ENCODE results near the gene METTL13. TPM values are rescaled to one million over a fixed set of nuclear protein-coding genes. Genes with fewer than 3 reads are reported as not detected.
A peak's percentile ranks its signal among the peaks of the same experiment; 100 is the strongest.

Gene METTL13
- total and polyA plus RNA-seq, 2 donors (not counting 1 experiment from before 2014, with no cell fraction given): 16.8 to 33.0 TPM

DNA sequence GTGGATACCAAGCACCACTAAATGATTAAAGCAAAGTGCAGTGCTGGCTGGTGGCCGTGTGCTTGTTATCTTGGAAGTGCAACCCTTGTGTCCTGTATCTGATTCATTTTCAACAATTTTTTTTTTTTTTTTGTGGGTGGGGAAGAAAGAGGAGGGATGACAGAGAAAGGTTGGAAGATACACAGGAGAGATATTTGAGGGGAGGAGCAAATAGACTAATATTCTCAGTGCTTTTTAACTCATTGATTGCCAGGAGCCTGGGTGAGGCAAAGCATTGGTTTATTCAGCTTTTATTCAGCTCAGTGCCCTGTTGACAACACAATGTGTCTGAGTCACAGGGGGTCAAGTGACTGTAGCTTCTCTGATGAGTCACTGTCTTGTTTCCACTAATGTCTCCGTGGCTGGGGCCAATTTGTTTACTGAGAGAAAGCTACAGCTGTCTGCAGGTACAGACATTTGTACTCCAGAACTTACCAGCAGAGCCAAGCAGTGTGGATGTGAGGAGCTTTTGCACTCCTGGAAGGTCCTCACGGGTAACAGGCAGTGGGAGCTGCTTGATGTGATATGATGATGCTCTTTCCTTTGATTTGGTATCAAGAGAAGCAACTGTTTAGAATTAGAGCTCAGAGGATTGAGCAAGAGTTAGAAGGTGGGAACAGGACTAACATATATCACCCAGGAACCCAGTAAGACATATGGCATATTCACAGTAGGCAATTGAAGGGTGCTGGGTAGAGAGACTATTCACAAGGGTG lies 36.2 kb downstream of the METTL13 start:
- Histone ChIP-seq H3K27me3 (replicated peaks in 1 of 4; ENCODE audit: control extremely low read depth in 1 of 4, control insufficient read depth in 3 of 4, insufficient read depth in 4 of 4, low read length in 3 of 4) (no peaks in the 10 kb centered on the region), H3K36me3 (replicated peaks in 1 of 2; ENCODE audit: control extremely low read depth in 1 of 2, control insufficient read depth in 1 of 2, extremely low read depth in 1 of 2, insufficient read depth in 2 of 2, low read length in 1 of 2) (no peaks in the 10 kb centered on the region), H3K9ac (ENCODE audit: low read length) (no peak overlapping the region), H2AFZ (ENCODE audit: insufficient read depth, low read depth, low read length, poor library complexity, severe bottlenecking) (no peak overlapping the region), H3K4me2 (replicated peaks; ENCODE audit: low read depth, low read length, poor library complexity, severe bottlenecking) (no peak overlapping the region), H3K27ac (ENCODE audit: low read length in 2 of 2) (no peak overlapping the region), H3K9me3 (ENCODE audit: control extremely low read depth in 1 of 3, control insufficient read depth in 2 of 3, insufficient read depth in 1 of 3, low read length in 2 of 3) (no peaks in the 10 kb centered on the region), H4K20me1 (ENCODE audit: control insufficient read depth, insufficient read depth, low read length, poor library complexity, severe bottlenecking) (no peaks in the 10 kb centered on the region), H3K4me3 (ENCODE audit: control extremely low read depth in 1 of 5, extremely low read depth in 1 of 5, insufficient read depth in 1 of 5, low read depth in 2 of 5, low read length in 4 of 5) (no peak overlapping the region), H3K79me2 (ENCODE audit: control insufficient read depth, insufficient read depth, low read length) (no peaks in the 10 kb centered on the region), H3K4me1 (ENCODE audit: control insufficient read depth in 2 of 2, insufficient read depth in 2 of 2, low read length in 2 of 2) (no peaks in the 10 kb centered on the region)
- H3K27ac Mint-ChIP-seq: no peak overlapping the region
- H3K27me3 Mint-ChIP-seq: no peaks in the 10 kb centered on the region
- TF ChIP-seq EZH2 (IDR thresholded peaks at IDR 0.05; ENCODE audit: borderline replicate concordance, insufficient read depth, low read depth, low read length, poor library complexity, severe bottlenecking): no peak
- TF ChIP-seq, protein P1, sequence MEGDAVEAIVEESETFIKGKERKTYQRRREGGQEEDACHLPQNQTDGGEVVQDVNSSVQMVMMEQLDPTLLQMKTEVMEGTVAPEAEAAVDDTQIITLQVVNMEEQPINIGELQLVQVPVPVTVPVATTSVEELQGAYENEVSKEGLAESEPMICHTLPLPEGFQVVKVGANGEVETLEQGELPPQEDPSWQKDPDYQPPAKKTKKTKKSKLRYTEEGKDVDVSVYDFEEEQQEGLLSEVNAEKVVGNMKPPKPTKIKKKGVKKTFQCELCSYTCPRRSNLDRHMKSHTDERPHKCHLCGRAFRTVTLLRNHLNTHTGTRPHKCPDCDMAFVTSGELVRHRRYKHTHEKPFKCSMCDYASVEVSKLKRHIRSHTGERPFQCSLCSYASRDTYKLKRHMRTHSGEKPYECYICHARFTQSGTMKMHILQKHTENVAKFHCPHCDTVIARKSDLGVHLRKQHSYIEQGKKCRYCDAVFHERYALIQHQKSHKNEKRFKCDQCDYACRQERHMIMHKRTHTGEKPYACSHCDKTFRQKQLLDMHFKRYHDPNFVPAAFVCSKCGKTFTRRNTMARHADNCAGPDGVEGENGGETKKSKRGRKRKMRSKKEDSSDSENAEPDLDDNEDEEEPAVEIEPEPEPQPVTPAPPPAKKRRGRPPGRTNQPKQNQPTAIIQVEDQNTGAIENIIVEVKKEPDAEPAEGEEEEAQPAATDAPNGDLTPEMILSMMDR (IDR thresholded peaks at IDR 0.05): no peak
- 14% methylated on average over 2 of the region's 3 CpGs for WGBS (ENCODE audit: insufficient coverage)
- ChIA-PET CTCF (interaction anchor here (0.8 to 1.5 kb wide), 4 partner anchors 10 to 168 kb away, joined by 3 to 6 read pairs (median 4); no protein-coding TSS in a partner anchor), POLR2A (no interaction called here)
- ATAC-seq (ENCODE audit: low read depth) (peak; percentile 28), DNase-seq (no peak)
- H3K4me3 Mint-ChIP-seq: no peak overlapping the region
- intact Hi-C loops (cut with micrococcal nuclease): no loop called here
- H3K4me1 Mint-ChIP-seq: no peaks in the 10 kb centered on the region
- no peaks in the 10 kb centered on the region for H3K9me3 Mint-ChIP-seq (ENCODE audit: insufficient read depth)

DNA sequence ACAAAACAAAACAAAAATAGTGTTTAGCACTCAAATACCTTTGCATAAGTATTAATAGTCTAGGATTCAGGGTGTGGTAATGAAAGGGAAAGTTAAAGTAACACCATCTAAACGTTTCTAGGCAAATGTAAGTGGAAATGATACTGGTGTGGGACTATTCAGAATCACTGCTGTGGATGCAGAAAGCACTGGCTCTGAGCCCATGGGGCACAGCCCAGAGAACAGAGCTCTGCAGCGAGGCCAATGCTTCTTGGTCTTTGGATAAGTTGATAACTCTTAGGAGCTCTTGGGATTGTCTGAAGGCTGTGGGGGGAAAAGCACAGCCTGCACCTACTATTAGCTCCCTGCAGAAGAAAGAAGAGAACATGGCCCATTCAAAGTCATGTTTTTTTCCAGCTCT lies 38.5 kb downstream of the METTL13 start:
- Histone ChIP-seq H3K4me2 (replicated peaks; ENCODE audit: low read depth, low read length, poor library complexity, severe bottlenecking) (no peak overlapping the region), H3K79me2 (ENCODE audit: control insufficient read depth, insufficient read depth, low read length) (no peaks in the 10 kb centered on the region), H3K27ac (ENCODE audit: low read length in 2 of 2) (no peak overlapping the region), H2AFZ (ENCODE audit: insufficient read depth, low read depth, low read length, poor library complexity, severe bottlenecking) (no peak overlapping the region), H3K4me3 (ENCODE audit: control extremely low read depth in 1 of 5, extremely low read depth in 1 of 5, insufficient read depth in 1 of 5, low read depth in 2 of 5, low read length in 4 of 5) (no peak overlapping the region), H3K27me3 (replicated peaks in 1 of 4; ENCODE audit: control extremely low read depth in 1 of 4, control insufficient read depth in 3 of 4, insufficient read depth in 4 of 4, low read length in 3 of 4) (no peaks in the 10 kb centered on the region), H3K9me3 (ENCODE audit: control extremely low read depth in 1 of 3, control insufficient read depth in 2 of 3, insufficient read depth in 1 of 3, low read length in 2 of 3) (peaks cover 0 to 4% (median 0%) of the 10 kb centered on the region in 3 donors), H3K36me3 (replicated peaks in 1 of 2; ENCODE audit: control extremely low read depth in 1 of 2, control insufficient read depth in 1 of 2, extremely low read depth in 1 of 2, insufficient read depth in 2 of 2, low read length in 1 of 2) (no peaks in the 10 kb centered on the region), H3K4me1 (ENCODE audit: control insufficient read depth in 2 of 2, insufficient read depth in 2 of 2, low read length in 2 of 2) (no peaks in the 10 kb centered on the region), H4K20me1 (ENCODE audit: control insufficient read depth, insufficient read depth, low read length, poor library complexity, severe bottlenecking) (no peaks in the 10 kb centered on the region), H3K9ac (ENCODE audit: low read length) (no peak overlapping the region)
- no peak for ATAC-seq (ENCODE audit: low read depth)
- Mint-ChIP-seq H3K4me3 (no peak overlapping the region), H3K4me1 (no peaks in the 10 kb centered on the region), H3K9me3 (ENCODE audit: insufficient read depth) (peaks cover under 1% of the 10 kb centered on the region), H3K27ac (no peak overlapping the region), H3K27me3 (no peaks in the 10 kb centered on the region)
- no peak for DNase-seq
- ChIA-PET CTCF (interaction anchor here (1.6 kb wide), 1 partner anchor 19 kb away, joined by 4 read pairs; no protein-coding TSS in a partner anchor), POLR2A (no interaction called here)
- no peak for TF ChIP-seq EZH2 (IDR thresholded peaks at IDR 0.05; ENCODE audit: borderline replicate concordance, insufficient read depth, low read depth, low read length, poor library complexity, severe bottlenecking)
- TF ChIP-seq, protein P1 (IDR thresholded peaks at IDR 0.05): no peak
- intact Hi-C loops (cut with micrococcal nuclease): no loop called here
- WGBS (ENCODE audit: insufficient coverage): 50% methylated on average over 2 of the region's 2 CpGs

Measured in B cell (primary cell).